SK-N-SH treated with all-trans-retinoic acid at 6 μM for 48 hours (cell line): ENCODE measurements around the gene SHC1.

Source experiments
- ARNTL ChIP-seq: fragments of 450-650 bp; formaldehyde crosslinking; IDR thresholded peaks from 2 replicates; pipeline ENCODE4 v1.5.0; 2020; ENCODE audit warnings: low read depth, mild to moderate bottlenecking, moderate library complexity, borderline replicate concordance
- RARB ChIP-seq: fragments of 250-450 bp; sonication (Bioruptor Pico); IDR thresholded peaks from 2 replicates; pipeline ENCODE4 v1.8.0; 2021; ENCODE audit warnings: mild to moderate bottlenecking, moderate library complexity

GRCh38 chr1:154992721-154993571, 22.4 kb upstream of the SHC1 start:
- TF ChIP-seq RARB (CRISPR knock-in tag) (no peak), ARNTL (CRISPR knock-in tag) (no peak)
